ENCODE measurements around the gene PADI6.
"Not testable (repeated sequence)": the region's sequence is repeated elsewhere in the genome, so short reads cannot be mapped to it uniquely, and the experiment has no call there.

Gene PADI6

DNA sequence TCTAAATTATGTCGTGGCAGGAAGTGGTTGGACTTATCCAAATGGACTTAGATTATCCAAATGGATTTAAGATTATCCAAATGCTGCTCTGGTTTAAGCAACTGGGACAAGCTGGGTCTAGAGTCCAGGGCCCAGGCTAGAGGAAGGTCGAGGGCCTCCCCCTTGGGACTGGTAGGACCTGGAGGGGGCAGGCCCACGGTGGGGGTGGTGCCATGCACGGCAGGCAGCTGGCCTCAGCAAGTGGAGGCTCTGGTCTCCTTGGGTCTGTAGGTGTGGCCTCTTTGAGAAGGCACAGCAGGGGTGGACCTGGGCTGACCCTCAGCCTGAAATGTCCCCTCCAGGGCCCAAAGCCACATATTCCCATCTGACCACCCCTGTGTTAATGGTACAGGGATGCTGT lies 29.8 kb downstream of the PADI6 start:
- DNase-seq (ENCODE audit: insufficient read length, low spot score) (no peak), FAIRE-seq (no peak)

DNA sequence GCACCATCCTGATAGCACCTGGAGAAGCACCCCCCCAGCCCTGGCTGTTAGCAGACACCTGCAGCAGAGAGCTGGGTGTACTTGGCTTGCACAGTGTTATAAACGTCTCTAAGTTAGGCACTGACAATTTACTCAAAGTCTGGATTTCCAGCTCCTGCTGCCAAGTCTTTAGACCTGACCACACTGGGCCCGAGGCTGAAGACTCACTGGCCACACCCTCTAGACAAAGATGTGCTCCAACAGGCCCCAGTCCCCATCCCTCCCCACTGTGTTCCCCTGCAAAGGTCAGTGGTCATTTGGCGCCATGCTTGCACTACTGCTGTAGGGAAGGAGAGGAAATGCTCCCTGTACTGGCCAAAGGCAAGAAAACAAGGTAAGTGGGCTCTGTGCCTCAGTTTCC lies 31.1 kb downstream of the PADI6 start:
- FAIRE-seq (no peak), DNase-seq (ENCODE audit: insufficient read length, low spot score) (no peak)

DNA sequence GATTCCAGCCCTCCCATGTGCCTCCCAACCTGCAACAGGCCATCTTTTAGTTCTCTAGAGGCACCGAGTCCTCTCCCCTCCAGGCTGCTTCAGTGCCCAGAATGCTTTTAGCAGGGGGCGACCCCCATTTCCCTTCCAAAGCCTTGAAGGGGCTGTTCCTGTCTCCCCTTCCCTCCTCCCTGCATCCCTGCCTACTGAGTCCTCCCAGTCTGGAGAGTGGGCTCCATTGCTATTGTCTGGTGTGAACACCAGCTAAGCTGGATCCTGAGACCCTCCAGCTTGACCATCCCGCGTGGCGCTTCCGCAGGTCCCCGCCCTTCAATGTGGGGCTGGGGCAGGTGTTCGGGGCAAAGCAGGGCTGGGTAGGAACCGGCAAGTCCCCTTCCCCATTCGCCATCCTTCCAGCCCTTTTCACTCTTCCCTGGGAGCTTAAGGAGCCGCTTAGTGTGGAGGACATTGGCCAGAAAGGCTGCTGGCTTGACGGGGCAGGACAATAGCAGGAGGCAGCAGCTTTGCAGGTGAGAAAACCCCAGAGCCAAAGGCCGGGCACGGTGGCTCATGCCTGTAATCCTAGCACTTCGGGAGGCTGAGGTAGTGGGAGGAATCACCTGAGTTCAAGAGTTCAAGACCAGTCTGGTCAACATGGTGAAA lies 32.2 kb downstream of the PADI6 start:
- DNase-seq (ENCODE audit: insufficient read length, low spot score) (no peak), FAIRE-seq (no peak)

- FAIRE-seq (no peak), DNase-seq (ENCODE audit: insufficient read length, low spot score) (no peak)
These were observed 32.8 kb downstream of the PADI6 start for GRCh38 chr1:17404820-17405219.

GRCh38 chr1:17405898-17406759 lies 34.1 kb downstream of the PADI6 start:
- FAIRE-seq (no peak), DNase-seq (ENCODE audit: insufficient read length, low spot score) (peak; percentile 74)

DNA sequence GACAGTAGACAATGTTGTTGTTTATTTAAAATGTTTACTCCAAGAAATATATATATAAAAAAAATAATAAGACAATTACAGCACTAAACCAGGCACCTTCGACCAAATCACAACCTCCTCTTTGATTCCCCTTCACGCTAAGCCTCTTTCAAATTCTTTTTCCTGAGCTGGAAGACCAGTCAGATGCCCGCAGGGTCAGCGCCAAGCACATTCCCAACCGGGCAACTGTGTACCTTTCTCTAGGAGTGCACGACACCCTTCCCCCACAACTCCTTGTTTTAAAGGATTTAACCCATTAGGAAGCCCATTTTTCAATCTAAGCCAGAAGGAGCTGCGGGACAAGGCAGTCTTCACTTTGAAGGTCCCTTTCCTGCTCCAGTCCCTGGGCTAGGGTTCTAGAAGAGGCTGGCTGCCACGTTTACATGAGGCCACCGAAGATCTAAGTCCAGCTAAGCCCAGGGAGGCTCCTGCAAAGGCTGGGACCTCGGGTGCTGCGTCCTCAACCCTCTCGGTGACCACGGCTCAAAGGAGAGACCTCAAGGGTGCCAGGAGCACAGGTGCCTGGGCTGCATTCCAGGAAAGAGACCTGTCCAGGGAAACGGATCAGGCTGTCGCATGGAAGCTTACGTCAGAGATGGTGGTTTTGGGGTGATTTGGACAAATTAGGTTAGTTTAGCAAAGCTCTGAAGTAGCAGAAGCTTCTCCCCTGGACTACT lies 34.9 kb downstream of the PADI6 start:
- DNase-seq (ENCODE audit: insufficient read length, low spot score); FAIRE-seq: not testable (repeated sequence)

GRCh38 chr1:17407786-17408514 lies 36.0 kb downstream of the PADI6 start:
- DNase-seq (ENCODE audit: insufficient read length, low spot score); FAIRE-seq: not testable (repeated sequence)

DNA sequence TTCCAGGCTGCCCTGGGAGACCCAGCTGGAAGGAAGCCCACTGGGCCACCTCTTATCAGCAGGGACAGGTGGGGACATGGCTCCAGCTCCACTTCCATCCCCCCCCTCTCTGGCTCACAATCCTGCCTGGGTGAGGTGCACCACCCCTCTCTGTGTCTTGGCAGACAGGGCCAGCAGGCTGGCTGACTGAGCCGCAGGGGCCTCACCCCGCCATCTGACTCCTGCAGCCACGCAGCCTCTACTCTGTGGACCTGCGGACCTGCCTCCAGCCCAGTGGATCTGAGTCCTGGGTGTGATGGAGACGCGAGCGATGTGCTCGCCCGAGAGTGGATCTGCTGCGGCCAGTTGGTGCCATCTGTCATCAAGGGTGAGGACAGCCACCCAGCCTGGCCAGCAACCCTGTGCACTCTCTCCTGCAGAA lies 37.4 kb downstream of the PADI6 start:
- FAIRE-seq (no peak), DNase-seq (ENCODE audit: insufficient read length, low spot score) (no peak)

- FAIRE-seq: no peak
- DNase-seq (ENCODE audit: insufficient read length, low spot score): no peak
These were observed 40.3 kb downstream of the PADI6 start for GRCh38 chr1:17412093-17412870.

- no peak for FAIRE-seq
- DNase-seq (ENCODE audit: insufficient read length, low spot score): no peak
These were observed 42.0 kb downstream of the PADI6 start for GRCh38 chr1:17414022-17414421.

DNA sequence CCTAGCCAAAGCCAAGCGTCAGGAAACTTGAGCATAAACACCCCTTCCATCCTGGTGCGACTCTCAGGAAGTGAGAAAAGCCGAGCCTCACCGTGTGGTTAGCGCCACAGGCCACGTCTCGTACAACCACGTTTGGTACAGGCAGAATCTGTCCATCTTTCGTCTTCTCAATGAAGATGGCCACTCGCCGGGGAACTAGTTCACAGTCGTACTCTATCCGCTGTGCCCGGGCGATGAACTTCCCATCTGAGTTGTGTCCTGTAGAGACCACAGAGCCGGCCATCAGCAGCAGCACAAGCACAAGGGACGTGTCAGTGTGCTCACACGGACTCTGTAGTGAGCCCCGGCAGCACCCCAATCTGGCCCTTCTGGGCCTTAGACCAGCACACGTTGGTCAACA lies 44.4 kb downstream of the PADI6 start:
- FAIRE-seq (no peak), DNase-seq (ENCODE audit: insufficient read length, low spot score) (no peak)

DNA sequence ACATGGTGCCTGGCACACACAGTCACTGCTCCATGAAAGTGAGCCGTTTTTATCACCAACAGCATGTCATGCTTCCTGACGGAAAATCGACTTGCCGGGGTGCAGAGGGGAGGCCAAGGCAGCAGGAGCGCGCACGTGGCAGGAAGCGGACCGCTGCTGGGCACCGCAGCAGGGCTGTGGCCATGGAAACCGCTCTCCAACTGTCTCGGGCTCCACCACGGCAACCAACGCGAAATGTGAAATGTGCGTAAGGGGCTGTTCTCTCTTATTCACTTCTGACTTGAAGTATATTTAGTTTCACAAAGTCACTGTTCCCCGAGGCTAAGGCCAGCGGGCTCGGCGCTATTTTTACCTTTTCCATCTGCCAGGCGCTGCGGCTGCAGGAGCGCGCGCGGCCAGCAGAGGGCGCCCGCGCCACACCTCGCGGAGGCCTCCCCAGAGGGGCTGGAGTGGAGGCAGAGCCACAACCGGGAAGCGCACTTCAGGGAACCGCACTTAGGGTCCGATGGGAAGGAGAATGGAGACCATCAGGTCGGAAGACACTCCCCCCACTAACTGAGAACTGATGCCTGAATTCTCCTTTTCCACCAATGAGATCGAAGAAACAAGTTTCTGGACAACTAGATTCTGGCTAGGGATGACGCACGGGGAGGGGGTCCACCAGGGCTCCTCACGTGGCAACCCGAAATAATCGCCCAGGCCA lies 47.8 kb downstream of the PADI6 start:
- FAIRE-seq (no peak), DNase-seq (ENCODE audit: insufficient read length, low spot score) (peak; percentile 65)

DNA sequence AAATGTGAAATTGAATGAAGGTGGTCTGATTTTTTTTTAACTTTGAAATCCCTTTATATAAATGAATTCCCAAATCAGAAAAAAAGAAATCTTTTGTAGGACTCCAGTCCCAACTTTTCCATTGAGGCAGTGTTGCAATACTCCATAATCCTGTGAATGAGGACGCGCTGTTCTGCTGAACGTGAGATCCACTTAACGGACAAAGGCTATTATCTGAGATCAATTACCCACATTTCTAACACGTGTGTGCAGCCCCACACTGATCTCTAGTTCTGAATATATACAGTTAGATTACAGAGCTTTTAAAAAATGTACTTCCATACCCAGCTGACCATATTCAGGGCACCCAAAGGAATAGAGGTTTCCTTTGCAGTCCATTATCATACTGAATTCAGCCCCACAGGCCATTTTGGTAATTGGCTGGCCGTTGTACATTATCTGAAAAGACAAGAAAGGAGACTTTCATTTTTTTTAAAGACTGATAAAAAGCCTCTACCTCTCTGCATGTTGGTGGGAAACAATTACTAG lies 48.5 kb downstream of the PADI6 start:
- FAIRE-seq: no peak
- no peak for DNase-seq (ENCODE audit: insufficient read length, low spot score)

GRCh38 chr1:17422461-17422860 lies 50.5 kb downstream of the PADI6 start:
- no peak for DNase-seq (ENCODE audit: insufficient read length, low spot score)
- no peak for FAIRE-seq

- FAIRE-seq (no peak), DNase-seq (ENCODE audit: insufficient read length, low spot score) (no peak)
These were observed 51.8 kb downstream of the PADI6 start for GRCh38 chr1:17423781-17424245.

GRCh38 chr1:17425806-17426600 lies 54.0 kb downstream of the PADI6 start:
- FAIRE-seq (no peak), DNase-seq (ENCODE audit: insufficient read length, low spot score) (no peak)

GRCh38 chr1:17427696-17428660 lies 56.0 kb downstream of the PADI6 start:
- no peak for FAIRE-seq
- no peak for DNase-seq (ENCODE audit: insufficient read length, low spot score)
